ENCODE measurements around the gene ATP5F1E.
A peak's percentile ranks its signal among the peaks of the same experiment; 100 is the strongest.
"Not testable (repeated sequence)": the region's sequence is repeated elsewhere in the genome, so short reads cannot be mapped to it uniquely, and the experiment has no call there.

Gene ATP5F1E

GRCh38 chr20:59042796-59043631, 10.9 kb upstream of the ATP5F1E start:
- peak; percentile 77 for DNase-seq

- no peak for DNase-seq
These were observed 10.1 kb upstream of the ATP5F1E start, which contains the start of gene PRELID3B for GRCh38 chr20:59042151-59042795. Gene PRELID3B (minus strand): TSS chr20:59042786. CDS start chr20:59042730, 56 bp downstream.

- not testable (repeated sequence) for DNase-seq
These were observed 9.4 kb upstream of the ATP5F1E start for GRCh38 chr20:59041487-59041886.

- DNase-seq = no peak
These were observed 8.5 kb upstream of the ATP5F1E start for GRCh38 chr20:59040667-59041066.

- DNase-seq = no peak
These were observed 7.1 kb upstream of the ATP5F1E start for GRCh38 chr20:59039233-59039632.

GRCh38 chr20:59037386-59037785, 5.3 kb upstream of the ATP5F1E start:
- no peak for DNase-seq

GRCh38 chr20:59035381-59035780, 3.2 kb upstream of the ATP5F1E start:
- DNase-seq = no peak

GRCh38 chr20:59033616-59034165, 1.6 kb upstream of the ATP5F1E start:
- DNase-seq = no peak

GRCh38 chr20:59033093-59033492, 958 bp upstream of the ATP5F1E start:
- DNase-seq = no peak

- peak; percentile 34 for DNase-seq
These were observed 551 bp upstream of the ATP5F1E start for GRCh38 chr20:59032713-59033059.

- no peak for DNase-seq
These were observed 542 bp downstream of the ATP5F1E start for GRCh38 chr20:59031564-59032022.

- DNase-seq = no peak
These were observed 1.1 kb downstream of the ATP5F1E start for GRCh38 chr20:59030911-59031563.

GRCh38 chr20:59028812-59029211, 3.3 kb downstream of the ATP5F1E start:
- DNase-seq = no peak

GRCh38 chr20:59027741-59028320, 4.3 kb downstream of the ATP5F1E start:
- DNase-seq = no peak

GRCh38 chr20:59026904-59027740, 5.0 kb downstream of the ATP5F1E start:
- no peak for DNase-seq

GRCh38 chr20:59025511-59025910, 6.6 kb downstream of the ATP5F1E start:
- no peak for DNase-seq

- no peak for DNase-seq
These were observed 7.0 kb downstream of the ATP5F1E start for GRCh38 chr20:59025086-59025485.

- no peak for DNase-seq
These were observed 8.0 kb downstream of the ATP5F1E start for GRCh38 chr20:59024111-59024530.

- no peak for DNase-seq
These were observed 8.5 kb downstream of the ATP5F1E start for GRCh38 chr20:59023616-59024015.

- DNase-seq = no peak
These were observed 9.4 kb downstream of the ATP5F1E start for GRCh38 chr20:59022754-59023153.

- no peak for DNase-seq
These were observed 11.1 kb downstream of the ATP5F1E start for GRCh38 chr20:59020938-59021551.

- DNase-seq = no peak
These were observed 12.9 kb downstream of the ATP5F1E start, which contains the start of gene TUBB1 for GRCh38 chr20:59019217-59019616. Gene TUBB1 (plus strand): TSS chr20:59019429. CDS start chr20:59019523, 94 bp downstream.

All from NCI-H1048 (cell line).